Head of caudate nucleus (tissue), 42 donors: ENCODE data around the gene ADAMTSL4.

Experiments
- DNase-seq, 42 donors: peaks; one replicate each; pipeline versions ENCODE4 v3.0.0 to v3.0.0-alpha.2; 2020 to 2021; ENCODE audit warnings: mixed read lengths in 7 of 42
- intact Hi-C: fragments of 100-400 bp; cut with DNase I; formaldehyde crosslinking; loops from one replicate; pipeline ENCODE4 v1.15.0; 2022

Gene ADAMTSL4

DNA sequence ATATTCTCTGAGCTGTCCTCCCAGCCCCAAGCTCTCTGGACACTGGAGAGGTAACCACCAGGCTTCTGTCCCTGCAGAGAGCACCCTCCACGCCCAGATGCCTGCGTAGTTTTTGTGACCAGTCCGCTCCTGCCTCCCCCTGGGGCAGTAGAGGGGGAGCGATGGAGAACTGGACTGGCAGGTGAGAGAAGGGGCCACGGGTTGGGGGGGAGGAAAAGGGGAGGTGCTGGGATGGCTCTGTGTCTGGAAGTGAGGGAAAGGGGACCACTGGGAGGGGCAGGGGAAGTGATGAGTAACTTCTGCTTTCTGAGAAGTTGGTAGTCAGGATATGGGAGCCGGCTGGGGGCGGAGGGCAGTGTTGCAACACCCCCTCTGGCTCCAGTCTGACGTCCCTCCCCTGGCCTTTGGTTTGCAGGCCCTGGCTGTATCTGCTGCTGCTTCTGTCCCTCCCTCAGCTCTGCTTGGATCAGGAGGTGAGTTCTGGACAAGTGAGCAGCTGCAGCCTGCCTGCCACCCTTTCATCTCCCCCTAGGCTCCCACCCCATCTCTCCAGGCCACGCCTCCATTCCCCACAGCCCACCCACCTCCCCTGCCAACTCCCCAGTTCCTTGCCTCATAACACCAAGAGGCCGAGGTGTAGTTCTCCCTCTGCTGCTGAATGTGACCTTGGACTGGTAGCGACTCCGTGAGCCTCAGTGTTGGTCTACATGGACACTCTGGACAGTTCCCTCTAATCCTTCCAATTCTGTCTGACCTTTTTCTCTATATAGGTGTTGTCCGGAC, 3.1 kb downstream of the ADAMTSL4 start:
- peak in 31 of 42 donors; percentile 27 to 85 (median 55) for DNase-seq
- intact Hi-C loops: no loop called here

DNA sequence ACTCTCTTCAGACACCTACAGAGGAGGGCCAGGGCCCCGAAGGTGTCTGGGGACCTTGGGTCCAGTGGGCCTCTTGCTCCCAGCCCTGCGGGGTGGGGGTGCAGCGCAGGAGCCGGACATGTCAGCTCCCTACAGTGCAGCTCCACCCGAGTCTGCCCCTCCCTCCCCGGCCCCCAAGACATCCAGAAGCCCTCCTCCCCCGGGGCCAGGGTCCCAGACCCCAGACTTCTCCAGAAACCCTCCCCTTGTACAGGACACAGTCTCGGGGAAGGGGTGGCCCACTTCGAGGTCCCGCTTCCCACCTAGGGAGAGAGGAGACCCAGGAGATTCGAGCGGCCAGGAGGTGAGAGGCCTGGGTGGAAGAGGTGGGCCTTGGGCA, 3.7 kb downstream of the ADAMTSL4 start:
- intact Hi-C loops: no loop called here
- no peak for DNase-seq

GRCh38 chr1:150553392-150554085, 4.3 kb downstream of the ADAMTSL4 start:
- intact Hi-C loops: no loop called here
- DNase-seq: no peak

GRCh38 chr1:150554086-150554452, 4.9 kb downstream of the ADAMTSL4 start:
- DNase-seq: no peak
- intact Hi-C loops: no loop called here

GRCh38 chr1:150555198-150555970, 6.2 kb downstream of the ADAMTSL4 start:
- DNase-seq: no peak
- intact Hi-C loops: no loop called here

GRCh38 chr1:150555971-150556865, 7.0 kb downstream of the ADAMTSL4 start:
- intact Hi-C loops: no loop called here
- DNase-seq: no peak

DNA sequence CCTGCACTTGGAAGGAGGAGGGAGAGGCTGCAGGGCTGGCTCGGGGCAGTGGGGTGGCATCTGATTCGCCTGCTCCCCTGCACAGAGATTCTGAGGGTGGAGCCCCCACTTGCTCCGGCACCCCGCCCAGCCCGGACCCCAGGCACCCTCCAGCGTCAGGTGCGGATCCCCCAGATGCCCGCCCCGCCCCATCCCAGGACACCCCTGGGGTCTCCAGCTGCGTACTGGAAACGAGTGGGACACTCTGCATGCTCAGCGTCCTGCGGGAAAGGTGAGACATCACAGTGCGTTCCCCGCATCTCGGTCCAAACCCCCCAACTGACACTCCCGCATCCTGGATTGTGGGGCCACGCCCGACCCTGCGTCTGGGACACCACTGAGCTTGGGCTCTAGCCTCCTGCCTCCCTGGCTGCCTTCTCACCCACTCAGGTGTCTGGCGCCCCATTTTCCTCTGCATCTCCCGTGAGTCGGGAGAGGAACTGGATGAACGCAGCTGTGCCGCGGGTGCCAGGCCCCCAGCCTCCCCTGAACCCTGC, 7.9 kb downstream of the ADAMTSL4 start:
- DNase-seq: no peak
- intact Hi-C loops: no loop called here

DNA sequence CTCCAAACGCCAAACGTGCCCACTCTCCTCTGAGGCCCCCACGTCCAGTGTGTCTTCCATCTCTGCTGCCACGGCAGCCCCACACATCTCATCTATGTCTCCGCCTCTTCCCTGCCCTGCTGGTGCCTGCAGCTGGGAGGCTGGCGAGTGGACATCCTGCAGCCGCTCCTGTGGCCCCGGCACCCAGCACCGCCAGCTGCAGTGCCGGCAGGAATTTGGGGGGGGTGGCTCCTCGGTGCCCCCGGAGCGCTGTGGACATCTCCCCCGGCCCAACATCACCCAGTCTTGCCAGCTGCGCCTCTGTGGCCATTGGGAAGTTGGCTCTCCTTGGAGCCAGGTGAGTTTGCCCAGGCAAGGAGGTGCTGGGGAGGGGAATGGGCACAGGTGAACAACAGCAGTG, 8.6 kb downstream of the ADAMTSL4 start:
- DNase-seq: no peak
- intact Hi-C loops: no loop called here

GRCh38 chr1:150558303-150558704, 9.1 kb downstream of the ADAMTSL4 start:
- no peak for DNase-seq
- intact Hi-C loops: no loop called here

- intact Hi-C loops: no loop called here
- peak in 23 of 42 donors; percentile 15 to 69 (median 45) for DNase-seq
Measured at GRCh38 chr1:150558761-150559655, 9.8 kb downstream of the ADAMTSL4 start.

DNA sequence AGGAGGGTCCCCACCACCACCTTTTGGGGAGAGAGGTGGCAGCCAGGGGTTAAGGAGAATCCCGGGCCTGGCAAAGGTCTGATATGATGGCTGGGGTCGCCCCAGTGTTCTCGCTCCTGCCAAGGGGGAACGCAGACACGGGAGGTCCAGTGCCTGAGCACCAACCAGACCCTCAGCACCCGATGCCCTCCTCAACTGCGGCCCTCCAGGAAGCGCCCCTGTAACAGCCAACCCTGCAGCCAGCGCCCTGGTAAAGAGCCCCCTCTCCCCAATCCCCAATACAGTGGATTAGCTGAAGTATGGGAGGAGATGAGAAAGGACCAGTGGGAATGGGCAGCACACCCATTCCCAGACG, 10.4 kb downstream of the ADAMTSL4 start:
- no peak for DNase-seq
- intact Hi-C loops: loop anchor here (5.0 kb wide), 1 partner anchor 68 kb away; the partner anchor contains the start of gene ENSA

DNA sequence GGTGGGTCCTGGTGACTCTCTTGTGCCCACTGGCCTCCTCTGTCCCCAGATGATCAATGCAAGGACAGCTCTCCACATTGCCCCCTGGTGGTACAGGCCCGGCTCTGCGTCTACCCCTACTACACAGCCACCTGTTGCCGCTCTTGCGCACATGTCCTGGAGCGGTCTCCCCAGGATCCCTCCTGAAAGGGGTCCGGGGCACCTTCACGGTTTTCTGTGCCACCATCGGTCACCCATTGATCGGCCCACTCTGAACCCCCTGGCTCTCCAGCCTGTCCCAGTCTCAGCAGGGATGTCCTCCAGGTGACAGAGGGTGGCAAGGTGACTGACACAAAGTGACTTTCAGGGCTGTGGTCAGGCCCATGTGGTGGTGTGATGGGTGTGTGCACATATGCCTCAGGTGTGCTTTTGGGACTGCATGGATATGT, 10.8 kb downstream of the ADAMTSL4 start:
- intact Hi-C loops: loop anchor here (5.0 kb wide), 1 partner anchor 67 kb away; the partner anchor contains the start of gene ENSA
- DNase-seq: peak; percentile 41 to 87 (median 69)

GRCh38 chr1:150560576-150561253, 11.5 kb downstream of the ADAMTSL4 start:
- intact Hi-C loops: loop anchor here (1.0 to 5.0 kb wide), 2 partner anchors 18 to 67 kb away; partner anchors contain the start of gene ENSA
- peak; percentile 61 to 92 (median 82) for DNase-seq

DNA sequence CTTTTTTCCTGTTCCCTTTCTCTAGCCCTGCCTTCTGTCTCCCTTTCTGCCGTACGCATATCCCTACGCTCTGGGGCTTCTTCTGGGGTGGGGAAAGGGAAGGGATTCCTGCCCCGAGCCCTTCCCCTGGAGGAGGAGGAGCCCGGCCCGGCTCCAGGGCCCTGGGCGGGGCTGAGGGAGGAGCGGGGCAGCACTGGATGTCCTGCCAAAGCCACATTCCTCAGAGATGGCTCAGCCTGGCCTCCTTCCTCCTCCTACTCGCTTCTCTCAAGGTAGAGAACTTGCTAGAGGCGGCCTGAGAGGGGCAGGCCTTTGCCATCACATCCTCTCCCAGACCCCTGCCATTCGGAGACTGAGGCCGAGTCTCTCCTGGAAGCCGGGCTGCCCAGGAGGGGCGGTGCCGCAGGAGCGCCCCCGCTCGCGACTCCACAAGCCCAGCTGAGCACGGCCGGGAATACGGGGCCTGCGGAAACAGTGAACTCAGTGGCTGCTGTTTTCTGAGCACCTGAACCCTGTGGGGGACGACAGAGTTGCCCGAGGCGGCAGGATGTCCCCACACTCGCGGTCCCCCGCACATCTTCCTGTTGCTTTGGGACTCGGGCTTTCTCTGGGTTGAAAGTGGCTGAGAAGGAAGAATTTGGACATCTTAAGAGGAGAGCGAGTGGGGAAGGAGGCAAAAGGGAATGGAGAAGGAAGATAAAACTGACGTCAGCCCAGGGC, 12.2 kb downstream of the ADAMTSL4 start:
- intact Hi-C loops: loop anchor here (1.0 to 5.0 kb wide), 2 partner anchors 17 to 66 kb away; partner anchors contain the start of gene ENSA
- DNase-seq: peak; percentile 60 to 95 (median 84)

DNA sequence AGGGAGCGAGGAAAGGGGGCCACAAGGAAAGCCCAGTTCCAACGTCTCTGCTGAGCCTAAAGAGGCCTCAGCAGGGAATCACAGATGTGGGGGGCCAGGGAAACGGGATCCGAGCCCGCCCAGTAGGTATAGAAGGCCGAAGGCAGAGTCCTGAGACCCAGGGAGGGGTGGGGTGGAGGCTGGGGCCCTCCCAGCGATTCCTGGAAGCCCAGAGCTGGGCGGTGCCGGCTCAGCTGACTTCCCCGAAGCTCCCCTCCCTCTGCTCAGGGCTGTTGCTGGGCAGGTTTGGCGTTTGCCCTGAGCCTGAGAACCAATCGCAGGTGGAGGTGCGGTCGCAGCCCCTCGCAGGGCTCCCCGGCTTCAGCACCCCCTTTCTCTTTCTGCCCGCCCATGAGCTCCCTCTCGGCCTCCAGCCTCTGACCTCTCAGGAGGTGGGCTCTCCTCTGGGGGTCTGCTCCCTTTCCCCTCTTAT, 12.8 kb downstream of the ADAMTSL4 start:
- intact Hi-C loops: loop anchor here (1.0 to 5.0 kb wide), 2 partner anchors 16 to 65 kb away; partner anchors contain the start of gene ENSA
- peak; percentile 51 to 90 (median 76) for DNase-seq
